Hepatocyte (in vitro differentiated cells): Measurements from ENCODE around the gene CDKN3. TPM values are rescaled to one million over a fixed set of nuclear protein-coding genes. Genes with fewer than 3 reads are reported as not detected.
A peak's percentile ranks its signal among the peaks of the same experiment; 100 is the strongest.

Source experiments
- DNase-seq: peaks from one replicate; pipeline ENCODE4 v3.0.0-alpha.2; 2016; ENCODE audit warnings: low spot score
- H2AFZ ChIP-seq: fragments of 200-600 bp; sonication (generic); 2 replicates; pipeline ENCODE4 v1.6.0; 2016; ENCODE audit warnings: antibody characterized with exemption, mild to moderate bottlenecking
- H3K27ac ChIP-seq: fragments of 200-600 bp; sonication (generic); 2 replicates; pipeline ENCODE4 v1.5.1; 2016; ENCODE audit warnings: mild to moderate bottlenecking
- H3K27me3 ChIP-seq: fragments of 200-600 bp; sonication (generic); 2 replicates; pipeline ENCODE4 v1.6.1; 2016
- H3K36me3 ChIP-seq: fragments of 200-600 bp; sonication (generic); replicated peaks from 2 replicates; pipeline ENCODE4 v1.5.1; 2016; ENCODE audit warnings: low read depth; ENCODE audit not compliant: insufficient read depth
- H3K4me1 ChIP-seq: fragments of 200-600 bp; sonication (generic); 2 replicates; pipeline ENCODE4 v1.5.1; 2016; ENCODE audit warnings: mild to moderate bottlenecking, moderate library complexity; ENCODE audit not compliant: insufficient read depth
- H3K4me2 ChIP-seq: fragments of 200-600 bp; sonication (generic); 2 replicates; pipeline ENCODE4 v1.6.0; 2016
- H3K4me3 ChIP-seq: fragments of 200-600 bp; sonication (generic); 2 replicates; pipeline ENCODE4 v1.5.1; 2016; ENCODE audit warnings: mild to moderate bottlenecking
- H3K79me2 ChIP-seq: fragments of 200-600 bp; sonication (generic); 2 replicates; pipeline ENCODE4 v1.6.0; 2017; ENCODE audit warnings: mild to moderate bottlenecking
- H3K9me2 ChIP-seq: fragments of 200-600 bp; sonication (generic); replicated peaks from 2 replicates; pipeline ENCODE4 v1.6.0; 2017; ENCODE audit warnings: mild to moderate bottlenecking; ENCODE audit not compliant: insufficient read depth
- H3K9me3 ChIP-seq: fragments of 200-600 bp; sonication (generic); 2 replicates; pipeline ENCODE4 v1.5.1; 2016; ENCODE audit warnings: low read depth, mild to moderate bottlenecking
- H4K20me1 ChIP-seq: fragments of 200-600 bp; sonication (generic); 2 replicates; pipeline ENCODE4 v1.6.0; 2016; ENCODE audit warnings: mild to moderate bottlenecking; ENCODE audit not compliant: insufficient read depth, poor library complexity, severe bottlenecking
- CTCF ChIP-seq: fragments of 200-600 bp; sonication (generic); IDR thresholded peaks from 2 replicates; pipeline ENCODE4 v1.5.1; 2016; ENCODE audit warnings: antibody characterized with exemption, mild to moderate bottlenecking; ENCODE audit not compliant: poor library complexity
- EZH2 ChIP-seq: fragments of 200-600 bp; sonication (generic); IDR thresholded peaks from 2 replicates; pipeline ENCODE4 v1.6.1; 2016; ENCODE audit warnings: antibody characterized with exemption, mild to moderate bottlenecking, borderline replicate concordance
- EZH2phosphoT487 ChIP-seq: fragments of 200-600 bp; sonication (generic); IDR thresholded peaks from one replicate; pipeline ENCODE4 v1.6.1; 2018; ENCODE audit warnings: antibody characterized with exemption, mild to moderate bottlenecking, low read depth, moderate library complexity; ENCODE audit not compliant: unreplicated experiment, severe bottlenecking
- WGBS: methylation state at CpG from one replicate; pipeline ENCODE4 v1.1.6; 2016; ENCODE audit warnings: low lambda C conversion rate; ENCODE audit errors: missing lambda C conversion rate; 5-methylcytosine and 5-hydroxymethylcytosine counted together
- polyA plus RNA-seq: library from polyadenylated mRNA; unstranded; fragments of >200 nt; fragmentation: Nextera tagmentation; extraction: Ambion mirVana; gene quantifications from 2 replicates; pipeline ENCODE4 v1.2.1, GENCODE V29; 2016
- total RNA-seq: library from RNA; depleted of rRNA; stranded (reverse); fragments of >200 nt; gene quantifications from 2 replicates; pipeline ENCODE4 v1.2.3, GENCODE V29; 2014

The CDKN3 gene
- total and polyA plus RNA-seq, 2 experiments from 2014 or later, result 11.7 to 18.8 TPM

- Histone ChIP-seq H3K9me3 (no peaks in the 10 kb centered on the region), H3K27me3 (no peaks in the 10 kb centered on the region), H3K27ac (peak overlapping the region; percentile 89), H4K20me1 (no peaks in the 10 kb centered on the region), H3K4me1 (peaks cover 17% of the 10 kb centered on the region), H2AFZ (no peak overlapping the region), H3K4me2 (peak overlapping the region; percentile 59), H3K9me2 (no peaks in the 10 kb centered on the region), H3K36me3 (no peaks in the 10 kb centered on the region), H3K4me3 (no peak overlapping the region), H3K79me2 (no peaks in the 10 kb centered on the region)
- no peak for TF ChIP-seq EZH2
- no peak for TF ChIP-seq CTCF
- TF ChIP-seq EZH2phosphoT487, result no peak
- peak; percentile 69 for DNase-seq
- 89% methylated on average over 8 of the region's 8 CpGs for WGBS
Observed at GRCh38 chr14:54447231-54447692, 50.5 kb downstream of the CDKN3 start.

GRCh38 chr14:54450535-54450934, 53.7 kb downstream of the CDKN3 start:
- WGBS, result 43% methylated on average over 3 of the region's 3 CpGs
- no peak for DNase-seq
- Histone ChIP-seq H4K20me1 (no peaks in the 10 kb centered on the region), H3K9me3 (no peaks in the 10 kb centered on the region), H3K27me3 (no peaks in the 10 kb centered on the region), H3K4me3 (no peak overlapping the region), H3K36me3 (no peaks in the 10 kb centered on the region), H3K4me1 (peaks cover 11% of the 10 kb centered on the region), H3K27ac (no peak overlapping the region), H3K4me2 (no peak overlapping the region), H3K79me2 (no peaks in the 10 kb centered on the region), H3K9me2 (no peaks in the 10 kb centered on the region), H2AFZ (no peak overlapping the region)
- no peak for TF ChIP-seq EZH2
- TF ChIP-seq EZH2phosphoT487, result no peak
- TF ChIP-seq CTCF, result no peak

- no peak overlapping the region for H3K4me3 ChIP-seq
- H3K9me2 ChIP-seq, result no peaks in the 10 kb centered on the region
- 90% methylated on average over 7 of the region's 7 CpGs for WGBS
- H4K20me1 ChIP-seq, result no peaks in the 10 kb centered on the region
- H3K36me3 ChIP-seq, result no peaks in the 10 kb centered on the region
- H3K9me3 ChIP-seq, result no peaks in the 10 kb centered on the region
- no peaks in the 10 kb centered on the region for H3K79me2 ChIP-seq
- no peak overlapping the region for H2AFZ ChIP-seq
- TF ChIP-seq CTCF (no peak), EZH2 (no peak), EZH2phosphoT487 (no peak)
- peaks cover 7% of the 10 kb centered on the region for H3K4me1 ChIP-seq
- H3K27me3 ChIP-seq, result no peaks in the 10 kb centered on the region
- no peak overlapping the region for H3K4me2 ChIP-seq
- DNase-seq, result no peak
- no peak overlapping the region for H3K27ac ChIP-seq
Observed at GRCh38 chr14:54451121-54451601, 54.4 kb downstream of the CDKN3 start.
